Neutrophil (primary cell): Measurements from ENCODE around the gene ZBTB48.

Source experiments
- H3K27ac ChIP-seq: fragments of 200-600 bp; sonication (generic); 2 replicates; pipeline ENCODE4 v1.5.1; 2016; ENCODE audit warnings: mild to moderate bottlenecking, moderate library complexity
- H3K27me3 ChIP-seq: fragments of 200-600 bp; sonication (generic); 2 replicates; pipeline ENCODE4 v1.6.0; 2016; ENCODE audit warnings: mild to moderate bottlenecking
- H3K36me3 ChIP-seq: fragments of 200-600 bp; sonication (generic); 2 replicates; pipeline ENCODE4 v1.5.1; 2017
- H3K4me1 ChIP-seq, 2 experiments: fragments of 200-600 bp in 1 of 2; sonication (generic) in 1 of 2; 1 replicate in 1 of 2; 2 replicates in 1 of 2; pipeline versions ENCODE4 v1.5.1 to v1.6.1; 2013 to 2016; ENCODE audit warnings: low read depth in 1 of 2, low read length in 1 of 2, mild to moderate bottlenecking in 1 of 2, moderate library complexity in 1 of 2; ENCODE audit not compliant: control insufficient read depth in 1 of 2, insufficient read depth in 1 of 2
- H3K4me3 ChIP-seq, 2 experiments: fragments of 200-600 bp in 1 of 2; sonication (generic) in 1 of 2; 1 replicate in 1 of 2; 2 replicates in 1 of 2; pipeline ENCODE4 v1.5.1; 2013 to 2016; ENCODE audit warnings: low read depth in 1 of 2, low read length in 1 of 2, mild to moderate bottlenecking in 1 of 2, moderate library complexity in 1 of 2
- H3K9me3 ChIP-seq: fragments of 200-600 bp; sonication (generic); 2 replicates; pipeline ENCODE4 v1.5.1; 2016
- CTCF ChIP-seq: fragments of 200-600 bp; sonication (generic); IDR thresholded peaks from 2 replicates; pipeline ENCODE4 v1.5.1; 2016; ENCODE audit warnings: antibody characterized with exemption

The ZBTB48 gene

GRCh38 chr1:6574025-6574620 is 5.7 kb upstream of the ZBTB48 start:
- no peak for TF ChIP-seq CTCF
- Histone ChIP-seq H3K27me3 (peaks cover 18% of the 10 kb centered on the region), H3K4me1 (peaks cover 1 to 4% of the 10 kb centered on the region in 2 experiments), H3K9me3 (no peaks in the 10 kb centered on the region), H3K27ac (no peak overlapping the region), H3K4me3 (no peak overlapping the region), H3K36me3 (no peaks in the 10 kb centered on the region)

- Histone ChIP-seq H3K4me3 (no peak overlapping the region), H3K27ac (no peak overlapping the region), H3K27me3 (peaks cover 13% of the 10 kb centered on the region), H3K9me3 (no peaks in the 10 kb centered on the region), H3K4me1 (peaks cover 6 to 9% of the 10 kb centered on the region in 2 experiments), H3K36me3 (no peaks in the 10 kb centered on the region)
- TF ChIP-seq CTCF = no peak
These were observed 5.0 kb upstream of the ZBTB48 start for GRCh38 chr1:6574818-6575217.

- Histone ChIP-seq H3K4me1 (peaks cover 36 to 37% of the 10 kb centered on the region in 2 experiments), H3K27ac (no peak overlapping the region), H3K36me3 (no peaks in the 10 kb centered on the region), H3K27me3 (peaks cover 1% of the 10 kb centered on the region), H3K4me3 (no peak overlapping the region), H3K9me3 (no peaks in the 10 kb centered on the region)
- no peak for TF ChIP-seq CTCF
These were observed 1.8 kb upstream of the ZBTB48 start for GRCh38 chr1:6577831-6578525.

DNA sequence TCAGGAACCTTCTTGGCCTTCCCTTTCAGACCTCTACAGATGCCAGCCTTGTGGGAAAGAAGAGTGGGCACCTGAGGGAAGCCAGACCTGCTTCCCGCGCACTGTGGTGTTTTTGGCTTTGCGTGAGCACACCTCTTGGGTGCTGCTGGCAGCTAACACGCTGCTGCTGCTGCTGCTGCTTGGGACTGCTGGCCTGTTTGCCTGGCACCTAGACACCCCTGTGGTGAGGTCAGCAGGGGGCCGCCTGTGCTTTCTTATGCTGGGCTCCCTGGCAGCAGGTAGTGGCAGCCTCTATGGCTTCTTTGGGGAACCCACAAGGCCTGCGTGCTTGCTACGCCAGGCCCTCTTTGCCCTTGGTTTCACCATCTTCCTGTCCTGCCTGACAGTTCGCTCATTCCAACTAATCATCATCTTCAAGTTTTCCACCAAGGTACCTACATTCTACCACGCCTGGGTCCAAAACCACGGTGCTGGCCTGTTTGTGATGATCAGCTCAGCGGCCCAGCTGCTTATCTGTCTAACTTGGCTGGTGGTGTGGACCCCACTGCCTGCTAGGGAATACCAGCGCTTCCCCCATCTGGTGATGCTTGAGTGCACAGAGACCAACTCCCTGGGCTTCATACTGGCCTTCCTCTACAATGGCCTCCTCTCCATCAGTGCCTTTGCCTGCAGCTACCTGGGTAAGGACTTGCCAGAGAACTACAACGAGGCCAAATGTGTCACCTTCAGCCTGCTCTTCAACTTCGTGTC is 995 bp upstream of the ZBTB48 start:
- peaks cover 38 to 42% of the 10 kb centered on the region in 2 experiments for H3K4me1 ChIP-seq
- H3K27ac ChIP-seq = peak overlapping the region; percentile 93
- H3K9me3 ChIP-seq = no peaks in the 10 kb centered on the region
- no peaks in the 10 kb centered on the region for H3K27me3 ChIP-seq
- peak overlapping the region; percentile 83 to 88 for H3K4me3 ChIP-seq
- TF ChIP-seq CTCF = no peak
- H3K36me3 ChIP-seq = peaks cover under 1% of the 10 kb centered on the region

GRCh38 chr1:6580119-6580592 is 362 bp downstream of the ZBTB48 start:
- H3K4me3 ChIP-seq = peak overlapping the region; percentile 83 to 88
- H3K27ac ChIP-seq = peak overlapping the region; percentile 93
- peaks cover 12% of the 10 kb centered on the region for H3K36me3 ChIP-seq
- TF ChIP-seq CTCF = peak; percentile 9
- H3K9me3 ChIP-seq = no peaks in the 10 kb centered on the region
- H3K4me1 ChIP-seq = peaks cover 38 to 42% of the 10 kb centered on the region in 2 experiments
- no peaks in the 10 kb centered on the region for H3K27me3 ChIP-seq
